ENCODE data around the gene RBMS1. TPM values are rescaled to one million over a fixed set of nuclear protein-coding genes. Genes with fewer than 3 reads are reported as not detected.

The RBMS1 gene
- total RNA-seq, 1 donor from 2014 or later: 93.3 TPM

DNA sequence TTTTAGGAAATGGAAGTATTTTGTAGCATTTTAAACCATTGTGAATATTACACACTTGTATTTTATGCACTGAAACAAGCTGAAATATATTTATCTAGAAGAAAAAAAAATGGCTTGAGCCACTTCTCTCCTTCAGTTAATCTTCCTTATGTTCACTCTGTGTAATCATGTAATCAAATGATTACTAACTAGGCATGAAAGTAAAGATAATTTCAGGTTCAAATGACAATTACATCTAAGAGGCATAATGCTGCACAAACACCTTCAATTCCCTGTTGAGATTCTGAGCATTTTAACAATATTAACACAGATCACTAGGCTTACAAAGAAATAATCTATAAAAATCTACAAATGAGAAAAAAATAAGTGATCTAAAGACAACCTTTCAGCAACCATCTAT is 173.9 kb downstream of the RBMS1 start:
- Histone ChIP-seq H3K36me3 (peaks cover 0 to 5% of the 10 kb centered on the region in 2 donors), H3K4me1 (peaks cover 66% of the 10 kb centered on the region), H3K27me3 (no peaks in the 10 kb centered on the region), H3K27ac (no peak overlapping the region), H3K9me3 (no peaks in the 10 kb centered on the region), H3K4me3 (no peak overlapping the region)
- TF ChIP-seq POLR2AphosphoS5 (IDR thresholded peaks at IDR 0.05; ENCODE audit: insufficient read depth in 1 of 2, low read depth in 1 of 2) (no peak), POLR2A (IDR thresholded peaks at IDR 0.05) (no peak)
- TF ChIP-seq, protein P1, sequence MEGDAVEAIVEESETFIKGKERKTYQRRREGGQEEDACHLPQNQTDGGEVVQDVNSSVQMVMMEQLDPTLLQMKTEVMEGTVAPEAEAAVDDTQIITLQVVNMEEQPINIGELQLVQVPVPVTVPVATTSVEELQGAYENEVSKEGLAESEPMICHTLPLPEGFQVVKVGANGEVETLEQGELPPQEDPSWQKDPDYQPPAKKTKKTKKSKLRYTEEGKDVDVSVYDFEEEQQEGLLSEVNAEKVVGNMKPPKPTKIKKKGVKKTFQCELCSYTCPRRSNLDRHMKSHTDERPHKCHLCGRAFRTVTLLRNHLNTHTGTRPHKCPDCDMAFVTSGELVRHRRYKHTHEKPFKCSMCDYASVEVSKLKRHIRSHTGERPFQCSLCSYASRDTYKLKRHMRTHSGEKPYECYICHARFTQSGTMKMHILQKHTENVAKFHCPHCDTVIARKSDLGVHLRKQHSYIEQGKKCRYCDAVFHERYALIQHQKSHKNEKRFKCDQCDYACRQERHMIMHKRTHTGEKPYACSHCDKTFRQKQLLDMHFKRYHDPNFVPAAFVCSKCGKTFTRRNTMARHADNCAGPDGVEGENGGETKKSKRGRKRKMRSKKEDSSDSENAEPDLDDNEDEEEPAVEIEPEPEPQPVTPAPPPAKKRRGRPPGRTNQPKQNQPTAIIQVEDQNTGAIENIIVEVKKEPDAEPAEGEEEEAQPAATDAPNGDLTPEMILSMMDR (IDR thresholded peaks at IDR 0.05): no peak
- intact Hi-C loops (cut with DNase I): loop anchor here (10.0 kb wide), 1 partner anchor 655 kb away; no protein-coding TSS in a partner anchor
- no peak for DNase-seq (ENCODE audit: extremely low spot score in 2 of 2)

DNA sequence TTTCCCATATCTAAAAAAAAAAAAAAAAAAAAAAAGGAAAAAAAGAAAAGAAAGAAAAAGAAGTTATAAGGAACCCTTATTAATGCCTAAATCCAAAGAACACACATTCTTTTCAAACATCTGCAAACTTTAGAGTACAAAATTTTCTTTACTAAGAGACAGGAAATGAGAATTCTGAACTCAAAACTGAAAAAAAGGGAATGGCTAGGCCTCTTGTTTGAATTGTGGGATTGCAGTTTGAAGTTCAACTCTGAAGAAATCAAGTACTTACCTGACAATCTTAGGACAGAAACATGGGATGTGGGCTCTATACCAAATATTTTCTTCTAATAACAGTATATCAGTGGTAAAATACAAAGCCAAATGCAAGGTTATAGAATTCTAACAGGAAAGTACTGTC is 175.4 kb downstream of the RBMS1 start:
- no peak for DNase-seq (ENCODE audit: extremely low spot score in 2 of 2)
- intact Hi-C loops (cut with DNase I): no loop called here
- Histone ChIP-seq H3K27ac (no peak overlapping the region), H3K27me3 (no peaks in the 10 kb centered on the region), H3K36me3 (peaks cover 0 to 5% of the 10 kb centered on the region in 2 donors), H3K9me3 (no peaks in the 10 kb centered on the region), H3K4me3 (no peak overlapping the region), H3K4me1 (peaks cover 59% of the 10 kb centered on the region)
- TF ChIP-seq, protein P1 (IDR thresholded peaks at IDR 0.05): no peak
- TF ChIP-seq POLR2AphosphoS5 (IDR thresholded peaks at IDR 0.05; ENCODE audit: insufficient read depth in 1 of 2, low read depth in 1 of 2) (no peak), POLR2A (IDR thresholded peaks at IDR 0.05) (no peak)

DNA sequence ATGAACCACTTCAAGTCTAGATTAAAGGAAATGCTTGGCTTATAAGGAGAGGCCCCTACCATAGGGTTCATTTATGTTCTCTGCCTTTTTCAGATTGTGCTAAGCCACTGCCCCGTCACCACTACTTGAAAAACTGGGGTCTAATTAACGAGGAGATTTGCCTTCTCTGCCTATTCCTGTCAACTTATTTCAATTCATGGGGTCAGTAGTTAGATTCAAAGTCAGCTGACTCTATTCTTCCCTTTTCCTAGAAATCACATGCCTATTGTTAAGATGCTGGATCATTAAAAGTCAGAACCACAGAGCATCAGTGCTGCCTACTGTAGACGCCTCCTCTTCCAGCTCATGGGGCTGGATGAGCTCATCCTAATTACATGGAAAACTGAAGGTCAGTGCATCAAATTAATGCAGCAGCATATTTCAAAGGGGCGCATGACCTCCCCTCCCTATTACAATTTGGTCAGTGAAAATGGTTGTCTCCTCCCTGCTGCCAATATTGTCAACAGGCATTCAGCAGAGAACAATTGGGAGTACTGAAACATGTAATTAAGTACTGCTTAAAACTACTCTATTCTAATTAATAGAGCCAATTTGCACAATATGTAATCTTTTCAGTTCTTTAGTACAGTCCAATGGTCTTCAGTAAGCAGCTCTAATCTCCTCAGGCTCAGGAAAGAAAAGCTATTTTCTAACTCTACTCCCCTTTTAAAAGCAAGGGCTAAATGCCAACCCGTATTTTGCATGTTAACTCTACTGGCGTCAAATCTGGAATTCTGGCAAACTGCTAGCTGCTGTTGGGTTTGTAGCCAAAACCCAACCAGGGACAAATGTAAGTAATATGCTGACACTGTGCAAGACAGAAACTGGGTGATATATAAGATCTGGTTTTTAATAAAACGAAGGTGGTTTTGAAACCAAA is 176.2 kb downstream of the RBMS1 start:
- no peak for DNase-seq (ENCODE audit: extremely low spot score in 2 of 2)
- Histone ChIP-seq H3K27me3 (no peaks in the 10 kb centered on the region), H3K36me3 (peaks cover 0 to 12% of the 10 kb centered on the region in 2 donors), H3K9me3 (no peaks in the 10 kb centered on the region), H3K27ac (peak overlapping the region; percentile 56), H3K4me1 (peaks cover 59% of the 10 kb centered on the region), H3K4me3 (no peak overlapping the region)
- intact Hi-C loops (cut with DNase I): no loop called here
- TF ChIP-seq POLR2AphosphoS5 (IDR thresholded peaks at IDR 0.05; ENCODE audit: insufficient read depth in 1 of 2, low read depth in 1 of 2): no peak
- no peak for TF ChIP-seq POLR2A (IDR thresholded peaks at IDR 0.05)
- TF ChIP-seq, protein P1 (IDR thresholded peaks at IDR 0.05): no peak

DNA sequence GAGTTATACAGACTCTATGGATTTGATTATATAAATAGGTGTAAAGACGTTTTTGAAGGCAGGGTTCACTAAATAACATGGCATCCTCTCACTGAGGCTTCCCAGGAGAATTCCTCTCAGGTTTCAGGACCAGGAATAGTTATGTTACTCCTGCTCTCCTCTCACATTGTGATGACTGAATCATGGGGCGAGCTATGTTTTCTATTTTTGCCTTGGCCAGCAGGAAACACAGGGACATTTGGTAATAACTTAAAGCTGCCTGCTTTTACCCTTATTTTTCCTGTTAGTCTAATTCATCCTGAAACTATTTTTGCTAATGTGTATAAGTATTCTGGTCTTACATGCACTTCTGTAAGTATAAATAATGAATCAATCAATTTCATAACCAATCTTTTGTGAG is 178.3 kb downstream of the RBMS1 start:
- no peaks in the 10 kb centered on the region for H3K27me3 ChIP-seq
- H3K4me1 ChIP-seq: peaks cover 44% of the 10 kb centered on the region
- H3K36me3 ChIP-seq: peaks cover 0 to 17% of the 10 kb centered on the region in 2 donors
- intact Hi-C loops (cut with DNase I): no loop called here
- no peak for DNase-seq (ENCODE audit: extremely low spot score in 2 of 2)
- TF ChIP-seq POLR2A (IDR thresholded peaks at IDR 0.05): no peak
- no peak for TF ChIP-seq POLR2AphosphoS5 (IDR thresholded peaks at IDR 0.05; ENCODE audit: insufficient read depth in 1 of 2, low read depth in 1 of 2)
- TF ChIP-seq, protein P1 (IDR thresholded peaks at IDR 0.05): no peak
- no peaks in the 10 kb centered on the region for H3K9me3 ChIP-seq
- H3K4me3 ChIP-seq: no peak overlapping the region
- H3K27ac ChIP-seq: no peak overlapping the region

Data from vagina (tissue), 2 donors.